AG10803 (cell line): Measurements from ENCODE around the gene HSPA1B.
"Not testable (repeated sequence)": the region's sequence is repeated elsewhere in the genome, so short reads cannot be mapped to it uniquely, and the experiment has no call there.

Experiments
- DNase-seq: peaks from one replicate; pipeline ENCODE4 v3.0.0; 2010; ENCODE audit warnings: low read depth
- H3K4me3 ChIP-seq: 2 replicates; pipeline ENCODE4 v1.5.1; 2011; ENCODE audit warnings: mild to moderate bottlenecking, low read length, control low read depth
- CTCF ChIP-seq: conservative IDR thresholded peaks from 2 replicates; pipeline ENCODE4 v1.5.1; 2011; ENCODE audit warnings: mild to moderate bottlenecking, low read length, control low read depth, inconsistent platforms

HSPA1B gene

GRCh38 chr6:31847276-31847978 is 19.9 kb downstream of the HSPA1B start:
- no peak overlapping the region for H3K4me3 ChIP-seq
- no peak for TF ChIP-seq CTCF
- DNase-seq: no peak

- no peak for TF ChIP-seq CTCF
- DNase-seq: no peak
- no peak overlapping the region for H3K4me3 ChIP-seq
Observed at GRCh38 chr6:31850765-31851484, 23.4 kb downstream of the HSPA1B start.

DNA sequence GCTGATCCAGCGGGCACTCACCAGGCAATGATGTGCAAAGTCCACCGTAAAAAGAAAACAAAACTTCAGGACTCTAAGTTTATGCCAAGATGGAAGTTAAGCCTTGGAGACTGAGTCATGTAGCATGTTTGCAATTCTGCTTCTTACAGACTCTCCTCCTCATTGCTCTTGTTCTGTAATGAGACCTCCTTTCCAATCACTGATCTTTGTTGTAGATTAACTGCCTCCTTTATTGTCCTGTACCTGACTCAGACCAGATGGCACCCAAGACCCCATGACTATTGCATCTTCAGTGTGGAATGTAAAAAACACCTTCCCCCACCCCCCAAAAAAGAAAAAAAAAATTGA is 23.9 kb downstream of the HSPA1B start:
- no peak for DNase-seq
- no peak overlapping the region for H3K4me3 ChIP-seq
- TF ChIP-seq CTCF: no peak

- DNase-seq, H3K4me3 ChIP-seq: not testable (repeated sequence)
Observed at GRCh38 chr6:31851980-31852718, 24.6 kb downstream of the HSPA1B start.

DNA sequence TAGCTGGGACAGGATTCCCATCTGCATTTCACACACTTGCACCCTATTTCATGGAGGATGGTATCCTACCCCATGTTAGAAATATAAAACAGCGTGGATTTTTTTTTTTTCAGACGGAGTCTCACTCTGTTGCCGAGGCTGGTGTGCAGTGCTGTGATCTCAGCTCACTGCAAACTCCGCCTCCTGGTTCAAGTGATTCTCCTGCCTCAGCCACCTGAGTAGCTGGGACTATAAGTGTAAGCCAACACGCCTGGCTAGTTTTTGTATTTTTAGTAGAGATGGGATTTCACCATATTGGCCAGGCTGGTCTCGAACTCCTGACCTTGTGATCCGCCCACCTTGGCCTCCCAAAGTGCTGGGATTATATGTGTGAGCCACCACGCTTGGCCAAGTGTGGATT is 30.2 kb downstream of the HSPA1B start:
- H3K4me3 ChIP-seq, DNase-seq: not testable (repeated sequence)

DNA sequence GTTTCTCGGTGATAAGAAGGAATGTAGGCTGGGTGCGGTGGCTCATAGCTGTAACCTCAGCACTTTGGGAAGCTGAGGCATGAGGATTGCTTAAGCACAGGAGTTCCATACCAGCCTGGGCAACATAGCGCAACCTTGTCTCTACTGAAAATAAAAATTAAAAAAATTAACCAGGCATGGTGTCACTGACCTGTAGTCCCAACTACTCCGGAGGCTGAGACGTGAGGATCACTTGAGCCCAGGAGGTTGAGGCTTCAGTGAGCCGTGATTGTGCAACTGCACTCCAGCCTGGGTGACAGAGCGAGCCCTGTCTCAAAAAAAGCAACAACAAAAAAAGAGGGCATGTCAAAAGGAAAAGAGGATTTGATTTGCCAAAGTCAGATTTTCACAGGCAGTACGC is 31.2 kb downstream of the HSPA1B start:
- TF ChIP-seq CTCF: no peak
- no peak overlapping the region for H3K4me3 ChIP-seq
- no peak for DNase-seq

DNA sequence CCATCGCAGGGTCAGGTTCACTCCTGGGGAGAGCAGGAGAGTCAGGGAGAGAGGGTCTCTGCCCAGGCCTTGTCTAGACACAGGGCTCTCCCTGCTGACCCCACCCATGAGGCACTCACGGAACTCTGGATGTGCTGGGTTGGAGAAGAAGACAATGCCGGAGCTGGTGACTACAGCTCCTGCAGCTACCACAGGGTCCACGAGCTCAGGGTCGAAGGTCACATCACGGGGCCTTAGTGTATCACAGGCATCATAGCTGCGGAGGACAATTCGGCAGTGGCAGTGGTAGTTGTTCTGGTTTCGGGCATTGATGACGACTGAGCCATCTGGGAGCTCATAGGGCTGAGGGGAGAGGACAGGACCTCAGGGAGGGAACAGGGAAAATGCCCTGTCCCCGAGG is 32.4 kb downstream of the HSPA1B start:
- no peak for TF ChIP-seq CTCF
- DNase-seq: no peak
- no peak overlapping the region for H3K4me3 ChIP-seq

DNA sequence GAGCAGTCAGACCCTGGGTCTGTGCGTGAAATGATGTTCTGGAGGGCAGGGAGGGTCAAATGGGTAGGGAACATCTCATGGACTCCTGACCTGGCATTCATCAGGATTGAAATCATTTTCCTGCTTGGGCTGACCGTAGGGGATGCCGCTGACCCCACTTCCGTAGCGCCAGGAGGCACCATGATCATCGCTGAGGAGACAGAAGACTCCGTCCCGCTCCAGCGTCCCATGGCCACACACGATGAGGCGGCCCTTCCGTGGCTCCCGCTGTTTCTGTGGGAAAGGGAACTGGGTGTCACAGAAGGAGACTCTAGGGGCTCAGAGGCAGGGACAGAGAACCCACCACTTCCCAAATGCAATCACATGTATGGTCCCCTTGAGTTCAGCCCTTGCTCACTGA is 32.8 kb downstream of the HSPA1B start:
- TF ChIP-seq CTCF: no peak
- no peak for DNase-seq
- H3K4me3 ChIP-seq: no peak overlapping the region
